Activated CD4-positive, alpha-beta T cell treated with anti-CD3 and anti-CD28 coated beads for 36 hours (primary cell): Measurements from ENCODE around the gene PON1. TPM values are rescaled to one million over a fixed set of nuclear protein-coding genes. Genes with fewer than 3 reads are reported as not detected.
A peak's percentile ranks its signal among the peaks of the same experiment; 100 is the strongest.

Experiments
- ATAC-seq: fragments of 200-7000 bp; cut with Tn5 transposase; one replicate; pipeline ENCODE4 v1.10.0; 2021; ENCODE audit warnings: mild to moderate bottlenecking, moderate library complexity
- CTCF ChIA-PET: fragments of 350-600 bp; sonication (Branson Sonifier 250); formaldehyde crosslinking; loops from one replicate; lab custom pipeline; 2021; ENCODE audit warnings: antibody characterized with exemption; lab: Charles Lee
- POLR2A ChIA-PET: fragments of 350-600 bp; sonication (Branson Sonifier 250); formaldehyde crosslinking; loops from one replicate; lab custom pipeline; 2021; ENCODE audit warnings: antibody characterized with exemption, inconsistent platforms; lab: Charles Lee
- DNase-seq: peaks from one replicate; pipeline ENCODE4 v3.0.0-alpha.2; 2020
- H3K27ac Mint-ChIP-seq: one replicate; pipeline ENCODE4 v1.8.0; 2021; ENCODE audit warnings: mixed read lengths
- H3K27me3 Mint-ChIP-seq: one replicate; pipeline ENCODE4 v1.8.0; 2021; ENCODE audit warnings: mixed read lengths
- H3K36me3 Mint-ChIP-seq: one replicate; pipeline ENCODE4 v1.8.0; 2021; ENCODE audit warnings: low read depth, mixed read lengths
- H3K4me1 Mint-ChIP-seq: one replicate; pipeline ENCODE4 v1.8.0; 2021; ENCODE audit warnings: mixed read lengths
- H3K4me3 Mint-ChIP-seq: one replicate; pipeline ENCODE4 v1.8.0; 2021; ENCODE audit warnings: mild to moderate bottlenecking, moderate library complexity, mixed read lengths
- H3K9me3 Mint-ChIP-seq: one replicate; pipeline ENCODE4 v1.8.0; 2021; ENCODE audit warnings: low read depth, mixed read lengths
- intact Hi-C, 2 experiments: fragments of 100-400 bp; cut with DNase I in 1 of 2; cut with micrococcal nuclease in 1 of 2; formaldehyde crosslinking; loops; one replicate each; pipeline versions ENCODE4 v1.14.2 to v1.15.1; 2022 to 2024; cut with DNase I, micrococcal nuclease
- total RNA-seq, 2 experiments: library from RNA; stranded (reverse); gene quantifications; one replicate each; pipeline ENCODE4 v1.2.3, GENCODE V29; 2021

The PON1 gene
- total RNA-seq, 2 experiments from 2014 or later, result not detected

GRCh38 chr7:95286096-95286495 lies 38.2 kb downstream of the PON1 start:
- ChIA-PET POLR2A (no interaction called here), CTCF (no interaction called here)
- ATAC-seq (no peak), DNase-seq (no peak)
- H3K4me3 Mint-ChIP-seq, result no peak overlapping the region
- intact Hi-C loops, result no loop called here
- no peaks in the 10 kb centered on the region for H3K4me1 Mint-ChIP-seq
- H3K9me3 Mint-ChIP-seq, result no peaks in the 10 kb centered on the region
- peaks cover 10% of the 10 kb centered on the region for H3K27me3 Mint-ChIP-seq
- H3K36me3 Mint-ChIP-seq, result no peaks in the 10 kb centered on the region
- no peak overlapping the region for H3K27ac Mint-ChIP-seq

GRCh38 chr7:95279417-95279816 lies 44.9 kb downstream of the PON1 start:
- intact Hi-C loops, result no loop called here
- Mint-ChIP-seq H3K9me3 (no peaks in the 10 kb centered on the region), H3K4me1 (no peaks in the 10 kb centered on the region), H3K27me3 (peaks cover 3% of the 10 kb centered on the region), H3K27ac (no peak overlapping the region), H3K4me3 (no peak overlapping the region), H3K36me3 (no peaks in the 10 kb centered on the region)
- ChIA-PET CTCF (interaction anchor here (0.6 kb wide), 1 partner anchor 9 kb away, joined by 4 read pairs; no protein-coding TSS in a partner anchor), POLR2A (no interaction called here)
- DNase-seq (no peak), ATAC-seq (no peak)

GRCh38 chr7:95276114-95276513 lies 48.2 kb downstream of the PON1 start:
- POLR2A ChIA-PET, result no interaction called here
- no peaks in the 10 kb centered on the region for H3K9me3 Mint-ChIP-seq

GRCh38 chr7:95269640-95270039 lies 54.7 kb downstream of the PON1 start:
- Mint-ChIP-seq H3K9me3 (no peaks in the 10 kb centered on the region), H3K27ac (no peak overlapping the region), H3K4me3 (no peak overlapping the region), H3K27me3 (peaks cover 10% of the 10 kb centered on the region), H3K4me1 (no peaks in the 10 kb centered on the region), H3K36me3 (no peaks in the 10 kb centered on the region)
- intact Hi-C loops, result no loop called here
- ATAC-seq (peak; percentile 51), DNase-seq (peak; percentile 5)
- CTCF ChIA-PET, result interaction anchor here (0.9 kb wide), 1 partner anchor 207 kb away, joined by 4 read pairs; no protein-coding TSS in a partner anchor
- POLR2A ChIA-PET, result no interaction called here

More at GRCh38 chr7:95276114-95276513, 48.2 kb downstream of the PON1 start:
- Mint-ChIP-seq H3K4me1 (no peaks in the 10 kb centered on the region), H3K27ac (no peak overlapping the region), H3K27me3 (peaks cover 7% of the 10 kb centered on the region), H3K36me3 (no peaks in the 10 kb centered on the region), H3K4me3 (no peak overlapping the region)
- no peak for ATAC-seq
- no peak for DNase-seq
- intact Hi-C loops, result no loop called here
- CTCF ChIA-PET, result interaction anchor here (0.8 kb wide), 1 partner anchor 201 kb away, joined by 3 read pairs; no protein-coding TSS in a partner anchor

GRCh38 chr7:95267754-95268153 lies 56.6 kb downstream of the PON1 start:
- POLR2A ChIA-PET, result no interaction called here
- DNase-seq (no peak), ATAC-seq (no peak)
- Mint-ChIP-seq H3K27ac (no peak overlapping the region), H3K4me1 (no peaks in the 10 kb centered on the region), H3K36me3 (no peaks in the 10 kb centered on the region), H3K9me3 (no peaks in the 10 kb centered on the region), H3K4me3 (no peak overlapping the region), H3K27me3 (peaks cover 9% of the 10 kb centered on the region)
- CTCF ChIA-PET, result no interaction called here
- intact Hi-C loops, result no loop called here

- Mint-ChIP-seq H3K27me3 (peaks cover 2% of the 10 kb centered on the region), H3K4me1 (no peaks in the 10 kb centered on the region), H3K9me3 (no peaks in the 10 kb centered on the region), H3K36me3 (no peaks in the 10 kb centered on the region), H3K27ac (no peak overlapping the region), H3K4me3 (no peak overlapping the region)
- no peak for DNase-seq
- POLR2A ChIA-PET, result no interaction called here
- no peak for ATAC-seq
- intact Hi-C loops, result no loop called here
- CTCF ChIA-PET, result interaction anchor here (1.2 to 1.6 kb wide), 2 partner anchors 19 to 247 kb away, joined by 4 to 5 read pairs; no protein-coding TSS in a partner anchor
Observed at GRCh38 chr7:95265634-95266033, 58.7 kb downstream of the PON1 start.

GRCh38 chr7:95264363-95264891 lies 59.9 kb downstream of the PON1 start:
- ATAC-seq (no peak), DNase-seq (no peak)
- peaks cover 2% of the 10 kb centered on the region for H3K27me3 Mint-ChIP-seq
- H3K9me3 Mint-ChIP-seq, result no peaks in the 10 kb centered on the region
- ChIA-PET CTCF (no interaction called here), POLR2A (no interaction called here)
- no peak overlapping the region for H3K27ac Mint-ChIP-seq
- intact Hi-C loops, result no loop called here
- no peaks in the 10 kb centered on the region for H3K36me3 Mint-ChIP-seq
- H3K4me3 Mint-ChIP-seq, result no peak overlapping the region
- H3K4me1 Mint-ChIP-seq, result no peaks in the 10 kb centered on the region

GRCh38 chr7:95263785-95264362 lies 60.5 kb downstream of the PON1 start:
- CTCF ChIA-PET, result no interaction called here
- Mint-ChIP-seq H3K4me1 (no peaks in the 10 kb centered on the region), H3K9me3 (no peaks in the 10 kb centered on the region), H3K36me3 (no peaks in the 10 kb centered on the region), H3K4me3 (no peak overlapping the region), H3K27me3 (peaks cover 2% of the 10 kb centered on the region), H3K27ac (no peak overlapping the region)
- POLR2A ChIA-PET, result no interaction called here
- DNase-seq (no peak), ATAC-seq (no peak)
- intact Hi-C loops, result no loop called here

GRCh38 chr7:95262875-95263274 lies 61.5 kb downstream of the PON1 start:
- H3K9me3 Mint-ChIP-seq, result no peaks in the 10 kb centered on the region
- POLR2A ChIA-PET, result no interaction called here
- DNase-seq (no peak), ATAC-seq (no peak)
- H3K27ac Mint-ChIP-seq, result no peak overlapping the region
- H3K36me3 Mint-ChIP-seq, result no peaks in the 10 kb centered on the region
- CTCF ChIA-PET, result no interaction called here
- H3K4me1 Mint-ChIP-seq, result no peaks in the 10 kb centered on the region
- H3K4me3 Mint-ChIP-seq, result no peak overlapping the region
- H3K27me3 Mint-ChIP-seq, result peaks cover 2% of the 10 kb centered on the region
- intact Hi-C loops, result no loop called here

- no peak for DNase-seq
- Mint-ChIP-seq H3K27ac (no peak overlapping the region), H3K27me3 (peaks cover 2% of the 10 kb centered on the region), H3K9me3 (no peaks in the 10 kb centered on the region), H3K4me3 (no peak overlapping the region), H3K36me3 (no peaks in the 10 kb centered on the region), H3K4me1 (no peaks in the 10 kb centered on the region)
- CTCF ChIA-PET, result no interaction called here
- ATAC-seq, result no peak
- intact Hi-C loops, result no loop called here
- POLR2A ChIA-PET, result no interaction called here
Observed at GRCh38 chr7:95261895-95262415, 62.4 kb downstream of the PON1 start.

- H3K4me3 Mint-ChIP-seq, result no peak overlapping the region
- H3K9me3 Mint-ChIP-seq, result no peaks in the 10 kb centered on the region
- CTCF ChIA-PET, result no interaction called here
- DNase-seq, result no peak
- H3K36me3 Mint-ChIP-seq, result no peaks in the 10 kb centered on the region
- intact Hi-C loops, result loop anchor here in 1 of 2 experiments (10.0 kb wide), 1 partner anchor 219 kb away; no protein-coding TSS in a partner anchor
- H3K27me3 Mint-ChIP-seq, result peaks cover 3% of the 10 kb centered on the region
- no peak overlapping the region for H3K27ac Mint-ChIP-seq
- H3K4me1 Mint-ChIP-seq, result no peaks in the 10 kb centered on the region
- peak; percentile 66 for ATAC-seq
- POLR2A ChIA-PET, result no interaction called here
Observed at GRCh38 chr7:95255691-95256090, 68.6 kb downstream of the PON1 start.

- POLR2A ChIA-PET, result no interaction called here
- no peak overlapping the region for H3K27ac Mint-ChIP-seq
- H3K9me3 Mint-ChIP-seq, result no peaks in the 10 kb centered on the region
- CTCF ChIA-PET, result interaction anchor here (0.8 kb wide), 1 partner anchor 178 kb away, joined by 3 read pairs; no protein-coding TSS in a partner anchor
- DNase-seq (no peak), ATAC-seq (no peak)
- intact Hi-C loops, result loop anchor here in 1 of 2 experiments (10.0 kb wide), 1 partner anchor 221 kb away; no protein-coding TSS in a partner anchor
- peaks cover 3% of the 10 kb centered on the region for H3K27me3 Mint-ChIP-seq
- no peaks in the 10 kb centered on the region for H3K36me3 Mint-ChIP-seq
- no peak overlapping the region for H3K4me3 Mint-ChIP-seq
- H3K4me1 Mint-ChIP-seq, result no peaks in the 10 kb centered on the region
Observed at GRCh38 chr7:95253986-95254385, 70.3 kb downstream of the PON1 start.
